ENCODE data around the gene PRPF6. TPM values are rescaled to one million over a fixed set of nuclear protein-coding genes. Genes with fewer than 3 reads are reported as not detected.

The PRPF6 gene
- total and polyA plus RNA-seq, 2 of the 13 experiments (the other 11 are each of a cell fraction or from before 2014, with no cell fraction given) = 63.7 to 101 TPM

GRCh38 chr20:64082126-64082731, 101.3 kb downstream of the PRPF6 start (continued):
- TF ChIP-seq FIP1L1 (IDR thresholded peaks at IDR 0.05; ENCODE audit: borderline replicate concordance, insufficient read depth, low read depth, low read length) = no peak
- TF ChIP-seq ZNF225 (CRISPR knock-in tag; IDR thresholded peaks at IDR 0.05) = no peak
- TF ChIP-seq FOXM1 (CRISPR knock-in tag; IDR thresholded peaks at IDR 0.05) = no peak
- no peak for TF ChIP-seq AKAP8 (CRISPR knock-in tag; IDR thresholded peaks at IDR 0.05)
- TF ChIP-seq ZNF512 (CRISPR knock-in tag; IDR thresholded peaks at IDR 0.05) = no peak
- no peak for TF ChIP-seq TCF7L2 (IDR thresholded peaks at IDR 0.05; ENCODE audit: low read depth, low read length)
- TF ChIP-seq NFYB (CRISPR knock-in tag; IDR thresholded peaks at IDR 0.05) = no peak
- TF ChIP-seq ZNF441 (CRISPR knock-in tag; IDR thresholded peaks at IDR 0.05; ENCODE audit: borderline replicate concordance) = peak; percentile 87; the same call in 1 of the 2 replicates
- no peak for TF ChIP-seq ZMAT3 (CRISPR knock-in tag; conservative IDR thresholded peaks at IDR 0.05)
- peak; percentile 39; the same call in 1 of the 2 replicates for TF ChIP-seq NR2C2 (CRISPR knock-in tag; IDR thresholded peaks at IDR 0.05; ENCODE audit: borderline replicate concordance)
- no peak for TF ChIP-seq ATF5 (CRISPR knock-in tag; IDR thresholded peaks at IDR 0.05; ENCODE audit: low read depth)
- TF ChIP-seq TCF7 (IDR thresholded peaks at IDR 0.05; ENCODE audit: low read depth) = no peak
- no peak for TF ChIP-seq ZNF136 (CRISPR knock-in tag; IDR thresholded peaks at IDR 0.05; ENCODE audit: low read depth)
- TF ChIP-seq FOXP4 (CRISPR knock-in tag; IDR thresholded peaks at IDR 0.05) = peak; percentile 49; the same call in 1 of the 2 replicates
- no peak for TF ChIP-seq TOPORS (CRISPR knock-in tag; IDR thresholded peaks at IDR 0.05)
- TF ChIP-seq, protein P1, sequence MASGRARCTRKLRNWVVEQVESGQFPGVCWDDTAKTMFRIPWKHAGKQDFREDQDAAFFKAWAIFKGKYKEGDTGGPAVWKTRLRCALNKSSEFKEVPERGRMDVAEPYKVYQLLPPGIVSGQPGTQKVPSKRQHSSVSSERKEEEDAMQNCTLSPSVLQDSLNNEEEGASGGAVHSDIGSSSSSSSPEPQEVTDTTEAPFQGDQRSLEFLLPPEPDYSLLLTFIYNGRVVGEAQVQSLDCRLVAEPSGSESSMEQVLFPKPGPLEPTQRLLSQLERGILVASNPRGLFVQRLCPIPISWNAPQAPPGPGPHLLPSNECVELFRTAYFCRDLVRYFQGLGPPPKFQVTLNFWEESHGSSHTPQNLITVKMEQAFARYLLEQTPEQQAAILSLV (CRISPR knock-in tag; IDR thresholded peaks at IDR 0.05; ENCODE audit: borderline replicate concordance) = 0 out of 2 replicates have a peak, but pooled peaks have one; percentile 4
- no peak for TF ChIP-seq ZFP36 (IDR thresholded peaks at IDR 0.05; ENCODE audit: borderline replicate concordance, low read depth, low read length, partially characterized antibody)
- no peak for TF ChIP-seq ZNF383 (CRISPR knock-in tag; IDR thresholded peaks at IDR 0.05; ENCODE audit: borderline replicate concordance)
- TF ChIP-seq MXI1 (IDR thresholded peaks at IDR 0.05; ENCODE audit: borderline replicate concordance, low read depth, low read length) = 0 out of 3 replicates have a peak, but pooled peaks have one; percentile 31
- no peak for TF ChIP-seq SETDB1 (CRISPR knock-in tag; IDR thresholded peaks at IDR 0.05; ENCODE audit: borderline replicate concordance)
- no peak for TF ChIP-seq ZNF264 (CRISPR knock-in tag; IDR thresholded peaks at IDR 0.05)
- TF ChIP-seq RARG (CRISPR knock-in tag; IDR thresholded peaks at IDR 0.05; ENCODE audit: low read depth) = no peak
- no peak for TF ChIP-seq ZNF10 (CRISPR knock-in tag; IDR thresholded peaks at IDR 0.05; ENCODE audit: borderline replicate concordance, low read depth)
- peak in 1 of 2 experiments; percentile 50; a peak in 1 of 4 replicates for TF ChIP-seq EP300 (IDR thresholded peaks at IDR 0.05; ENCODE audit: low read depth in 2 of 2, low read length in 2 of 2)
- TF ChIP-seq EP300 (CRISPR knock-in tag; IDR thresholded peaks at IDR 0.05; ENCODE audit: borderline replicate concordance) = peak; percentile 30; the same call in 1 of the 2 replicates

Measured in HepG2 (cell line).